ENCODE results near the gene LNP1.
A peak's percentile ranks its signal among the peaks of the same experiment; 100 is the strongest.
"Not testable (repeated sequence)": the region's sequence is repeated elsewhere in the genome, so short reads cannot be mapped to it uniquely, and the experiment has no call there.

Gene LNP1, protein sequence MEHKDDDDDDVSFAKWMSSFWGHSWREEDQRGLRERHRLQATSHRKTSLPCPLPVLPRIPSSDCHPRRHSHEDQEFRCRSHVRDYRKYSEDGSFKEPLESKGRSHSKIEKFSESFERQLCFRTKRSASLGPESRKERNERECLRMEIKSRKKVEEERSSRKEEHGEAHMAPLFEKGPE

DNA sequence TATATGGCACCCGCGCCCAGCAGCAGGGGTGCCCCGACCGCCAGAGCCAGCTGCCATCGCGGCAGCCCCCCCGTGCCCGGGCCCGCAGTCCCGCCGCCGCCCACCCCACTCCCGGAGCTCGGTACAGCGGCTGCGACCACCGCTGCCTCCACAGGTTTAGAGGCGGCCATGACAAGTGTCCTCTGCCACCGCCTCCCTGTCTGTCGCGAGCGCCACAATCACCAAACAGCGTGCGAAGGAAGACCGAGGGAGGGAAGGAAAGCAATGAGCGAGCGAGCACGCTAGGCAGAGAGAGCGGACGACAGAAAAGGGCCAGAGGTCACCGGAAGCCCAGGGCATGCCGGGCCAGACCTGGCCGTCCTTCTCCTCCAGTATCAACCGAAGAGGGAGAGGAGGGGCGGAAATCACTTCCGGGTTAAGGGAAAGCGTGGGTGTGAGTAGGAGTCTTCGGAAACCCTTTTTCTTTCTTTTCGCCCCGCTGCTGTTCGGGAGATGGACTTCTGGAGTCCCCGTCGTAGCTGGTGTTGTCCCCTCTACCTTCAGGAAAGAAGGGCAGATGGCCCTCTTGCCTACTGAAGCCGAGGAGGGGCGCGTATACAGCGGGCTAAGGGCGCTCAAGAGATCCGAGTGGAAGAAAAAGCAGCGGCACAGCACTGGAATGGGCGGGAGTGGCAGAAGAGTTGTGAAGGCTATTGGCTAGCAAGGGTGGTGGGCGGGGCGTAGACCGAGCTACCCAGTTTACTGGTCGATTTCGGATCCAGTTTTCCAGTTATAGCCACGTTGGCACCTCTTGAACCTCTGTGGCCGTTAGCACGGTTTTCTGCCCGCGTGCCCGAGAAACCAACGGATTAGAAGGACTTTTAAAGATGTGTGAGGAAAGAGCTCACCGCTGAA is at the start of gene LNP1, which contains the start of gene TOMM70:
TSS of gene LNP1 (plus strand) at position 760 of the 894 bp plus-strand sequence. CDS start 28,191 bp downstream, outside the sequence.
TSS of gene TOMM70 (minus strand) at position 310 of the 894 bp plus-strand sequence. CDS start at position 170, 140 bp downstream.
- peak; percentile 91 to 92 for DNase-seq (ENCODE audit: low read depth in 2 of 2)

DNA sequence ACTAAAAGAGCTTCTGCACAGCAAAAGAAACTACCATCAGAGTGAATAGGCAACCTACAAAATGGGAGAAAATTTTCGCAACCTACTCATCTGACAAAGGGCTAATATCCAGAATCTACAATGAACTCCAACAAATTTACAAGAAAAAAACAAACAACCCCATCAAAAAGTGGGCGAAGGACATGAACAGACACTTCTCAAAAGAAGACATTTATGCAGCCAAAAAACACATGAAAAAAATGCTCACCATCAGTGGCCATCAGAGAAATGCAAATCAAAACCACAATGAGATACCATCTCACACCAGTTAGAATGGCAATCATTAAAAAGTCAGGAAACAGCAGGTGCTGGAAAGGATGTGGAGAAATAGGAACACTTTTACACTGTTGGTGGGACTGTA is 49.6 kb upstream of the LNP1 start:
- not testable (repeated sequence) for DNase-seq (ENCODE audit: low read depth in 2 of 2)

DNA sequence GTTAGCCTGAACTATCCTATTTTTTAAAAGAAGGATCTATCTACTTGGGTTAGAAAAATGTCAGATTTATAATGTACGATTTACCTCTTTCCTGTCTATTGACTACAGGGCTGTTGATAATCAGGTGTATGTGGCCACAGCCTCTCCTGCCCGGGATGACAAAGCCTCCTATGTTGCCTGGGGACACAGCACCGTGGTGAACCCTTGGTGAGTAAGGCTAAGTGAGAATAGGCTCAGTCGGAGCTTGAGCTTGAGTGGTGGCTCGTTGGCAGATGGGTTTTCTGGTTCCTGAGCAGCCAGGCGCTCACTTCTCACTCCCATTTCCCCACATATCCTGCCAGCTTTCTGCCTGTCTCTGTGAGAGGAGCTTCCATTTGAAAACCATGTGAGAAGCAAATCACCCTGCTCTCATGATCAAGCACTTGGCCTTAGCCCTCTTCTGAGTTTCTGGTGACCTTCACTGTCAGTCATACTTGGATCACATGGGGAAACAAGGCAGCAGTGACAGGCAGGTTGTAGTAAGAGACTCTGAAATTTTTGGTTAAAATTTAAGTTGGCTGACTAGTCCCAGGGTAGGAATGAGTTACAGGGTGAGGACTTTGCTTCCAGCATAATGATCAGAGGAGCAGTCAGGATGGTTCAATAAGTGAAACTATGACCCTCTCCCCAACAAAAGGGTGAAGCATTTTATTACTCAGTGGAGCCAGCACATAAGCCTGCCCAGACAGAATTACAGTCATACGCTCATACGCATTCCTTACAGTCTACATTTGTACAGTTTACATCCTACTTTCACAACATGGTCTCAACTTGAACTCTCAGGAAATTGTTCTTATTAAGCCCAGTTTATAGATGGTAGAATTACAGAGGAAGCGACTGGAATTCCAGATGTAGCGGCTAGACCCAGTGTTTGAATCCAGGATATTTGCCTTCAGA is 48.8 kb upstream of the LNP1 start:
- DNase-seq (ENCODE audit: low read depth in 2 of 2) = no peak

DNA sequence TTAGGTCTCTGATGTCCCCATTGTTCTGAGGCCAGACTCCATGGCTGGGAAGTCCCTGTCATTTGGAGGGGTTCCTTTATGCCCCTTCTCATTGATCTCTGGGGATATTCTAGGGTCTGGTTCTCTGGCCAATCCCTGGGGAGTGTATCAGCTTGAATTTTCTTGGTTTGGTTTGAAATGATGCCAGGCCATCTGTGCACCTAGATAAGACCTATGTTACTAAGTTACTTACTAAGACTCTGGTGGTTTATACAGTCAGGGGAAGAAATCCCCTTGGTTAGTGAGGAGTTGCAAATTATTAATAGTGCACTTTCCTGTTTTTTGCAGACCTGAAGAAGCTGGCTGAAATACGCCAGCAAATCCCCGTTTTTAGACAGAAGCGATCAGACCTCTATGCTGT is 46.5 kb upstream of the LNP1 start:
- DNase-seq (ENCODE audit: low read depth in 2 of 2) = no peak

DNA sequence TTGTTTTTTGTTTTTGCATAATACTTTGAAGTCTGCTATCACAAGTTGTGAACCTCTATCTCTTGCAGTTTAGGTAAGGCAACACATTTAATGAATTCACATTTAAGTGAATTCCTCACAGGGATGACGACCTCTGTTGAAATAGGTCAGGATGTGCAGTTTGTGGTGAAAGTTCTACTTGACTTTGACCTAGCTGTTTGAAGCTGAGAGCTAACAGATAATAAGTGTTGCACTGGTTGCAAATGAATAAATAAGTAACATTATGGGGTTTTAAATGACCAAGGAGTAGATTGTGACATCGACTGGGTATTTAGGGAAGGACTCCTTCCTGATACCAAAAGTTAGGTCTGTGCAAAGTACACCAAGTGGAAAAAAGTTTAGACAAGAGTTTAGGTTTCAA is 42.9 kb upstream of the LNP1 start:
- no peak for DNase-seq (ENCODE audit: low read depth in 2 of 2)

DNA sequence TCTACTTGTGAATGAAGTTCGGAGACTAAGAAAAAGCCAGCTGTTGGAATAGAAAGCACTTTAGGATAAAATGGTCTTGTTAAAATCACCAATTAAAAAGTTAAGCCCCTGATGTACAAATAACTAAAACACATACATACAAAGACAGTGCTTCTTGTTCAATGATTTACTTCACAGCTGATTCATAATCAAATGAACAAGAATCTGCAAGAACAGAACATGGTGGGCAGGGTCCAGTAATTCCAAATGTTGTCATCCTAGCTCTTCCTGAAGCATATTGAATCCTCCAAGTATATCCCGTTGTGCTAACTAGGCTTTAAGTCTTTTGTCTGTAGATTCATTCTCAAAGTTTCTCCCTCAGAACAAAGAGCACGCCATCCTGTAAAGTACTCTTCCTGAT is 42.3 kb upstream of the LNP1 start:
- no peak for DNase-seq (ENCODE audit: low read depth in 2 of 2)

DNA sequence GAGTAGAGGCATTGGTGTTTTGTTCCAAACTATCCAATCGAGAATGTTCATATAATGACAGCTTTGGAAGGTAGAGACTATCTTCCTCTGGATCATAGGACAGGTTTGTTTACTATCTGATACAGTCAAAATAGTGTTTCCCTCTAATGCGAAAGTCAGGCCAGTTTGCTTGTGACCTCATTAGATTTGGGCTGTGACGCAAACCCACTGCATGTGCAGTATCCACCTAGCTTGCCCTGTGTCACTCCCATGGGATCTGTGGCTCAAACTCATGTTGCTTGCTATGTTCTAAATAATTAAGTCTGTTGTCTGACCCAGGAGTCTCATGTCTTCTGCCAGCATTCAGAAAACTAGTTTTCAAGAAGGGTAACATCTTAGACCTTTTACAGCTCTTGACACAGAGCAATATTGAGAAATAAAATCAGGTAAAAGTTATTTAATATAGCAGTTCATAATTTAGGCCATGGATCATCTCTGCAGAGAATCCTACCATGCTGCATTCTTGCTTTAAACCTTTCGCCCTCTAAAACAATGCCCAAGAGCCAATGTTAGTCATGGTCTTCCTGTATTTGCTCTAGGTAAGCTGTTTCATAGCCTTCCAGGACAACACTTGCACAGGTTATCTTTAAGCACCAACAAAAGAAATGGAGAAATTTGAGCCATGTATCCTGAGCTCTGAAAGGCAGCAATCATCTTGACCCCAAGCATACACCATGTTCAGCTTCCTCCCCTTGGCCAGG is 40.4 kb upstream of the LNP1 start:
- DNase-seq (ENCODE audit: low read depth in 2 of 2) = no peak

DNA sequence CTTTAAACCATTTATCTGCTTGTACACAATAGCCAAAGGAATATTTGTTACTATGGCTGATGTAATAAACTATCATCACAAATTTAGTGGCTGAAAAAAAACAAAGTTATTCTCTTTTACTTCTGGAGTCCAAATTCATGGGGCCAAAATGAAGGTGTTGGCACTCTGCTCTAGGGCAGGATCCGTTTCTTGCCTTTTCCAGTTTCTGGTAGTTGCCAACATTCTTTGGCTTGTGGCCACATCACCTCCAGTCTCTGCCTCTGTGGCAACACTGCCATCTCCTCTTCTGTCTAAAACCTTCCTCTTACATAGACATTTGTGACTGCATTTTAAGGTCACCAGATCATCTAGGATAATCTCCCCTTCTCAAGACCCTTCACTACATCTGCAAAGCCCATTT is 39.4 kb upstream of the LNP1 start:
- DNase-seq (ENCODE audit: low read depth in 2 of 2) = no peak

DNA sequence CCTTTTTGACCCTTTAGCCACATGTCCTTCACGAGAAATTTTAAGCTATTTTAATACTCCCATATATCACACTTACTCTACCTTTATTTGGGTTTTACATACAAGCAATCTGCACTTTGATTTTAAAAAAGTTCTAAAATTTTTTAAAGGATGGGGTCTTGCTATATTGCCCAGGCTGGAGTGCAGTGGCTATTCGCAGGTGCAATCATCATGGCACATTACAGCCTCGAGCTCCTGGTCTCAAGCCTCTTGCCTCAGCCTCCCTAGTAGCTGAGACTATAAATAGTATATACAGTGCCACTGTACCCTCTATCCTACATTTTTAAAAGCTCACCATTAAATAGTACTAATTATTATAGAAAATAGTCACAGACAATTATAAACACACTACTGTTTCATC is 36.9 kb upstream of the LNP1 start:
- DNase-seq (ENCODE audit: low read depth in 2 of 2) = no peak

DNA sequence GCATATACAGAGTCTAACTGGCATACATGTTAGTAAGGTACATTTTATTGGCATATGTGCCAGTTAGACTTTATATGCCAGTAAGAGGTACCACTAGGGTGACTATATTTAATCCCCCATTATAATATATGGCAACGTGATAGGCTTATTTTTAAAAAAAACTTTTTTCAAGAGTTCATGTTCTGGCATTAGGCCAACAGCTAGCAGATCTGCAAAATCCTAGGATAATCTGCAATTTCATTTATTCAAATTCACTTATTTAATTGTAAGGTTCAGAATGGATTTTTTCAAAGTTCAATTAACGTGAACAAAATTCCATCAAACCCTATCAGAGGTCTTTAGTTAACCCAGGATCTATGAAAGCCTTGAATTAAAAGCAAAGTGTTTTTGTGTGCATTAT is 34.9 kb upstream of the LNP1 start:
- no peak for DNase-seq (ENCODE audit: low read depth in 2 of 2)

DNA sequence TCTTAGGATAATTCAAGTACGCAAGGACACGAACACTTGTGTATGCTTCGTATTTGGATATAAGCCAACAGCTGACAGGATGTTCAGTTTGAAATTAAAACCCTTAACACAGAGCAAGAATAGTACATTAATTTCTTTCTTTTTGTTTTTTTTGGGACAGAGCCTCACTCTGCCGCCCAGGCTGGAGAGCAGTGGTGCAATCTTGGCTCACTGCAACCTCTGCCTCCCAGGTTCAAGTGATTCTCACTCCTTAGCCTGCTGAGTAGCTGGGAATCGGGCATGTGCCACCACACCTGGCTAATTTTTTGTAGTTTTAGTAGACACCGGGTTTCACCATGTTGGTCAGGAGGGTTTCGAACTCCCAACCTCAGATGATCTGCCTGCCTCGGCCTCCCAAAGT is 32.9 kb upstream of the LNP1 start:
- DNase-seq (ENCODE audit: low read depth in 2 of 2) = no peak

DNA sequence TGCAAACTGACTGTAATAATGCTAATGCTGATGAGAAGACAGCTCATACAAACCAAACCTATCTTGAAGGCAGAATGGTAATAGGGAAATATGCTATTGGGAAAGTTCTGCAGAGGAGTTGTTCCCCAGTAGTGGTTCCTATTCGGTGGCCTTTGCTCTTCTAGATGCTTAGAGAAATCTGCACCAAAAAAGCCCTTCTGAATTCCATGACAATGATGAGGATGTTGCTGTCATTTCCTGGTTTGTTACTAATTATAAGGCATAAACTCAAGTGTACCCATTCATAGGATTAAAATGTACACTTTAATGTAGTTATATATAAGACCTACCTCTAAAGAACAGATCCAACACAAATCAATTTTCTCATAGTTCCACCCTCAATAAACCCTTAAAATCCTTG is 30.6 kb upstream of the LNP1 start:
- no peak for DNase-seq (ENCODE audit: low read depth in 2 of 2)

DNA sequence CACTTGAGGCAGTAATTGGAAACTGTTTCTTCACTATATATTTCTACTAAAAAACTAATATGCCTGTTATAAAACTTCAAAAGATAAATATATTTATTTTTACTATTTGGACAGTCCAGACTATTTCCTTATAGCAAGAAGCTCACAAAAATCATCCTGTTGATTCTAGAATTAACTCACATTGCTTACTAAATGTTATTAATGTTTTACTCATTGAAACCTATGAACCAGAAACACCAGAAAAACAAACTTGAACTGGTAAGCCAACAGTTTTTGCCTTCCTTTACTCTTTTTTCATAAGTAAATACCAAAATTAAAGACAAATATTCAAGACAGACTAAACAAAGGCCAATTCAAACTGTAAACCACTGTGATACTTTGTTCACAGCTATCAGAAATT is 26.8 kb upstream of the LNP1 start:
- no peak for DNase-seq (ENCODE audit: low read depth in 2 of 2)

DNA sequence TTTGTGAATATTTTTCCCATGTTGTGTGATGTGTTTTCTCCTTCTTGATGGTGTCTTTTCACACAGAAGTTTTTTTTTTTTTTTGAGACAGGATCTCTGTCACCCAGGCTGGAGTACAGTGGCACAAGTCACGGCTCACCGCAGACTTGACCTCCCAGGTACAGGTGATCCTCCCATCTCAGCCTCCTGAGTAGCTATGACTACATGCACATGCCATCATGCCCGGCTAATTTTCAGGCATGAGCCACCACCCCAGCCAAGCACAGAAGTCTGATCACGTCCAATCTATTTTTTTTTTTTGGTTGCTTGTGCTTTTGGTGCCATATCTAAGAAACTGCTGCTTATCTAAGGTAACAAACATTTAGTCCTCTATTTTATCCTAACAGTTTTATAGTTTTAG is 25.0 kb upstream of the LNP1 start:
- DNase-seq (ENCODE audit: low read depth in 2 of 2) = no peak

DNA sequence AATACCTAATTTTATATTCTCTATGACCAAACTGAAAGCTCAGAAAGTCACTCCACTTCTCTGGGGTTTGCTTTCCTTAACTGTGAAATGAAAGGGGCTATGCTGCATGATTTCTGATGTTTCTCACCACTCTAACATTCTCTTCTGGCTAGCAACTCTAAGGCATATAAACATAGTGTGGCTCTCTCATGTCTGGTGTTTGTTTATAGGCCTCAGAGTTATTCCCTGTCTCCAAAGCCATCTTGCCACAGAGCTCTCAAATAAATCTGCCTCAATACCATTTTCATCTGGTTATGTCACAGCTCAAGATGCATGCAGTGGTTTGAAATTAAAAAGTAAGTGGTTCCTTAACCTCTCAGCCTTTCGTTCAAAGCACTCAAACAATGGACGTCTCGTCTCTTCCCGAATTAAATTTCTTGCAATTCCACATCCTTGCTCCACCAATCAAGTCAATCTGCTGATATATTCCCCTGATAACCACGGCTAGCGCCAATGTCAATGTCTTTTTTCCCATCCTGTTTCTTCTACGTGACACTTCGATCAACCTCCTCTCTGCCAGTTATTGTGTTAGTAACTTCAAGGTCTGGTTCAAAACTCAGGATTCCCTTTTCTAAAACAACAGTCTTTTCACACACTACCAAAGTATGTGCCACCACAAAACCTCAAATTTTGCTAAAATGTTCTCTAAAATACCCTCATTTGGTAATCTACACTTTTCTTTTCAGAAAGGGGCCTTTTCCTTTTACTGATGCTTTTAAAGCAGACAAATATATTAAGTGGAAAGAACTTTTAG is 16.4 kb upstream of the LNP1 start:
- no peak for DNase-seq (ENCODE audit: low read depth in 2 of 2)

DNA sequence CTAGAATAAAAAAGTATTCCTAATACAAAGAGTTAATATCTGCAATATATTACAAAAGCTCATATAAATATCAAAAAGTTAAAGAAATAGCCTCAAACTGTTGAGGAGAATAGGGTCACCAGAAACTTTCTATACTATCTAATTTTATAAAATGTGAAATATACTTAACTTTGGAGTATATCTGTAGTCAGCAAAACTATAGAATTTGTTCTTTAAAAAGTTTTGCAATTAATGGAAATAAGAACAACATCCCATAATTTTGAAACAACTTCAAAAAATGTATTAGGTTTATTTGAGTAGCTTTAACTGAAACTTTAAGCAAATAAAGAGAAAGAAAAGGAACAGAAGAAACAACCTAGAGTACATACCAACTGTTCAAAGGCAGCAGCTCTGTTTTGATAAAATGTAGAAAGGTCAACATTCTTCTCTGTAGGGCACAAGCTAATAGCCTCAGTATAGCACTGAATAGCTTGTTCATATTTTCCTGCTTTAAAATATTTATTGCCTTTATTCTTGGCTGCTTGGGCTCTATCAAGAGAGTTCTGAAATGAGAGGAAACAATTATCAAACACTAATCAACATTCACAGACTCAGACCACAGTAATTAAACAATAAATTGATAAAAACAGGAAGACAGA is 14.8 kb upstream of the LNP1 start:
- no peak for DNase-seq (ENCODE audit: low read depth in 2 of 2)

DNA sequence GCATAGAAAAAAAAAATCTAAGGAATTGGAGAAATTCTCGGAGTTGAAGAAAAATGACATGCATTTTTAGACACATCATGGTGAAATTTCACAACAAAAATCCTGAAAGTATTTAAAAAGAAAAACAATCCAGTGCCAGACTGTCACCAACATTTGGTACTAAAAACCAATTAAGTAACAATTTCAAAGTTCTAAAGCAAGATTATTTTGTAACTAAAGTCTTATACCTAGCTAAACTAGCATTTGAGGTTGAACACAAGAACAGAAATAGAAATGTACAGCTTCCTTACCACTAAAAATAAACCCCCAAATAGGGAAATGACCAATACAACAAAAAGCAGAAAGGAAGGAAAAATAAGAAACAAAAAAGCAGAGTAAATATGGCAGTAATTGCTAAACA is 12.3 kb upstream of the LNP1 start:
- DNase-seq (ENCODE audit: low read depth in 2 of 2) = no peak

DNA sequence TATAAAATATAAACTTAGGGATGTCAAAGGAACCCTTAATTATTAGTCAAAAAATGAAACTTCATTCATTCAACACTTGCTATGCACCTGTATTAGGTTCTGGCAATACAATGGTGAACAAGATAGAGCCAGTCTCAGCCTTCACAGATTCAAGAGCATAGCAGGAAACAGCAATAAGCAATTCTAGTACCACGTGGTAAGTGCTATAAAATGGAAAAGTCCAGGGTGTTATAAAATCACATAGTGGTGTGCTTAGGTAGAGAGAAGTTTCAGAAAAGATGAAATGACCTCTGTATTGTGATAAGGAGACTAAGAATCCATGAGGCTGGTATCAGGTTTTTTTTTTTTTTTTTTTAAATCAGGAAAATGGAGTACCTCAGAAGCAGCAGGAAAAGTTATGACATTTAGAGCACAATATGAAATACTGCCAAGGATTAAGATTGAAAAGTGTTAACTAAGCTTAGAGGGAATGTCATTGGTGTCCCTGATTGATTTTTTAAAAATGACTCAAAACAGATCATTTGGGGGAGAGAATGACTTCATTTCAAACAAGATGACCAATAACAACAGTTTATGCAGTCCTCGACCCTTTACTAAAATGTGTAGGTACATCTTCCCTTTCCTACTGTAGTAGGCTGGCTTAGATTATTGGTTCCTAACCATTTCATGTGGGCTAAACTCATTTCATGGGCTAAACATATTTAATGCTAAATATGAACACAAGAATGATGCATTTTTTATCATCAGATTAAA is 5.5 kb upstream of the LNP1 start:
- DNase-seq (ENCODE audit: low read depth in 2 of 2) = no peak

DNA sequence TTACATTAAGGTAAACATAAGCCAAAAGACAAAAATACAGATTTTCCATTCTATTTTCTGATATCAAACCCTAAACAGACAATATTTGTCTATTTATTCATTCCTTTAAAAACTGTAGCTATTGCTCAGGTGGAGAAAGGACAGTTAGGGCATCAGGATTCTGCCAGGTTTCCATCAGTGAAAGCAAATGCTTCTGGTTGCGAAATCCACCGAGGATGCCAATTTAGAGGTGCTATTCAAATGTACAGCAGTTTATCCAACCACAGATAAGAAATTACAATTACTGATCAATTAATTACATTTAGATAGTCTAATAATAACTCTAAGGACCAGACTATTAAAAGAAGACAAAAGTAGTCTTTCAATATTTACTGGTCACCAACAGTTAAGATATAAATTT is 4.4 kb upstream of the LNP1 start:
- no peak for DNase-seq (ENCODE audit: low read depth in 2 of 2)
